ENCODE measurements around the gene GJA3. TPM values are rescaled to one million over a fixed set of nuclear protein-coding genes. Genes with fewer than 3 reads are reported as not detected.

Gene GJA3
- total and polyA plus RNA-seq, 9 donors, result 0.08 to 0.34 (median 0.15) TPM; not detected in 2

- Histone ChIP-seq H3K36me3 (no peaks in the 10 kb centered on the region), H3K27ac (no peak overlapping the region), H3K4me3 (no peak overlapping the region), H3K4me1 (ENCODE audit: insufficient read depth) (no peaks in the 10 kb centered on the region), H3K27me3 (no peaks in the 10 kb centered on the region), H3K9me3 (no peaks in the 10 kb centered on the region)
- 77 to 78% (median 78%) methylated on average over 10 of the region's 10 CpGs for WGBS, 3 donors
- intact Hi-C loops (cut with DNase I), result no loop called here
- no peak for DNase-seq
- TF ChIP-seq, protein P1, sequence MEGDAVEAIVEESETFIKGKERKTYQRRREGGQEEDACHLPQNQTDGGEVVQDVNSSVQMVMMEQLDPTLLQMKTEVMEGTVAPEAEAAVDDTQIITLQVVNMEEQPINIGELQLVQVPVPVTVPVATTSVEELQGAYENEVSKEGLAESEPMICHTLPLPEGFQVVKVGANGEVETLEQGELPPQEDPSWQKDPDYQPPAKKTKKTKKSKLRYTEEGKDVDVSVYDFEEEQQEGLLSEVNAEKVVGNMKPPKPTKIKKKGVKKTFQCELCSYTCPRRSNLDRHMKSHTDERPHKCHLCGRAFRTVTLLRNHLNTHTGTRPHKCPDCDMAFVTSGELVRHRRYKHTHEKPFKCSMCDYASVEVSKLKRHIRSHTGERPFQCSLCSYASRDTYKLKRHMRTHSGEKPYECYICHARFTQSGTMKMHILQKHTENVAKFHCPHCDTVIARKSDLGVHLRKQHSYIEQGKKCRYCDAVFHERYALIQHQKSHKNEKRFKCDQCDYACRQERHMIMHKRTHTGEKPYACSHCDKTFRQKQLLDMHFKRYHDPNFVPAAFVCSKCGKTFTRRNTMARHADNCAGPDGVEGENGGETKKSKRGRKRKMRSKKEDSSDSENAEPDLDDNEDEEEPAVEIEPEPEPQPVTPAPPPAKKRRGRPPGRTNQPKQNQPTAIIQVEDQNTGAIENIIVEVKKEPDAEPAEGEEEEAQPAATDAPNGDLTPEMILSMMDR (IDR thresholded peaks at IDR 0.05), result no peak
- TF ChIP-seq EP300 (IDR thresholded peaks at IDR 0.05) (no peak), POLR2A (IDR thresholded peaks at IDR 0.05) (no peak)
Measured at GRCh38 chr13:20114066-20114610, 46.7 kb downstream of the GJA3 start.

- Histone ChIP-seq H3K9me3 (no peaks in the 10 kb centered on the region), H3K27ac (no peak overlapping the region), H3K4me3 (no peak overlapping the region), H3K27me3 (no peaks in the 10 kb centered on the region), H3K4me1 (ENCODE audit: insufficient read depth) (no peaks in the 10 kb centered on the region), H3K36me3 (no peaks in the 10 kb centered on the region)
- TF ChIP-seq EP300 (IDR thresholded peaks at IDR 0.05) (no peak), POLR2A (IDR thresholded peaks at IDR 0.05) (no peak)
- TF ChIP-seq, protein P1 (IDR thresholded peaks at IDR 0.05), result no peak
- no peak for DNase-seq
- intact Hi-C loops (cut with DNase I), result no loop called here
- WGBS, 3 donors, result 55 to 77% (median 74%) methylated on average over 2 of the region's 2 CpGs
Measured at GRCh38 chr13:20109037-20109436, 51.8 kb downstream of the GJA3 start.

DNA sequence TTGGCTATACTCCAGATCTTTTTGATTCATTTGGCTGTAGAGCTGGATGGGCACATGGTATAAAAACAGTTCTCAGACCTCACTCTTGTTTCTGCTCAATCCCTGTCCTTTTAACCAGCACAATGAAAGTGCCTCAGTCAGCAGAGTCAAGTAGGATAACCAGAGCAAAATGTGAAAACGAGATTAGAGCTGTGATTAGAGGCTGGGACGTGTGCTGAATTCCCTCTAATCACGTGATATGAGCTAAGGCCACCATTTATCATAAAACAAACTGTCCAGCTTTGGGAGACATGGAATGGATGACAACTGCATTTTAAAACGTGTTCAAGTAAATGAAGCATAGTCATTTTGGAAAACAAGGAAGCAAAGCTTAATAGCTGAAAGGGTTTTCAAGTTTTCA lies 54.1 kb downstream of the GJA3 start:
- WGBS, 3 donors, result 12 to 14% (median 13%) methylated on average over 4 of the region's 4 CpGs
- intact Hi-C loops (cut with DNase I), result no loop called here

GRCh38 chr13:20105161-20105689 lies 55.6 kb downstream of the GJA3 start:
- no peaks in the 10 kb centered on the region for H3K9me3 ChIP-seq
- no peak for DNase-seq
- H3K27ac ChIP-seq, result no peak overlapping the region
- intact Hi-C loops (cut with DNase I), result no loop called here
- no peak overlapping the region for H3K4me3 ChIP-seq
- 82 to 87% (median 85%) methylated on average over 13 of the region's 13 CpGs for WGBS, 3 donors
- no peaks in the 10 kb centered on the region for H3K27me3 ChIP-seq
- no peaks in the 10 kb centered on the region for H3K36me3 ChIP-seq
- TF ChIP-seq EP300 (IDR thresholded peaks at IDR 0.05), result no peak
- TF ChIP-seq, protein P1 (IDR thresholded peaks at IDR 0.05), result no peak
- TF ChIP-seq POLR2A (IDR thresholded peaks at IDR 0.05), result no peak
- H3K4me1 ChIP-seq (ENCODE audit: insufficient read depth), result no peaks in the 10 kb centered on the region

More for the DNA sequence above, 54.1 kb downstream of the GJA3 start:
- no peak for TF ChIP-seq POLR2A (IDR thresholded peaks at IDR 0.05)
- TF ChIP-seq, protein P1 (IDR thresholded peaks at IDR 0.05), result no peak
- no peak for TF ChIP-seq EP300 (IDR thresholded peaks at IDR 0.05)
- no peaks in the 10 kb centered on the region for H3K9me3 ChIP-seq
- DNase-seq, result no peak
- H3K27ac ChIP-seq, result no peak overlapping the region
- no peaks in the 10 kb centered on the region for H3K36me3 ChIP-seq
- H3K4me3 ChIP-seq, result no peak overlapping the region
- H3K27me3 ChIP-seq, result no peaks in the 10 kb centered on the region
- H3K4me1 ChIP-seq (ENCODE audit: insufficient read depth), result no peaks in the 10 kb centered on the region

Data from ovary (tissue), 9 donors.